ENCODE measurements around the gene DPY30. TPM values are rescaled to one million over a fixed set of nuclear protein-coding genes. Genes with fewer than 3 reads are reported as not detected.

The DPY30 gene
- total and polyA plus RNA-seq, 2 of the 4 experiments (the other 2 are of a cell fraction) = 65.2 to 85.2 TPM

- Histone ChIP-seq H3K4me1 (ENCODE audit: control insufficient read depth, insufficient read depth, low read length) (peaks cover 2% of the 10 kb centered on the region; the same call in 1 of the 2 replicates), H2AK9ac (replicated peaks; ENCODE audit: low read depth, low read length, poor library complexity) (peak overlapping the region; percentile 17), H3K14ac (replicated peaks; ENCODE audit: low read depth, low read length) (peak overlapping the region; percentile 31; the same call in 1 of the 2 replicates), H3K36me3 (ENCODE audit: control insufficient read depth, insufficient read depth, low read length) (peaks cover 2% of the 10 kb centered on the region; the same call in 1 of the 2 replicates), H3K9me1 (ENCODE audit: insufficient read depth, low read length) (no peaks in the 10 kb centered on the region; the same call in 1 of the 2 replicates), H4K20me1 (ENCODE audit: insufficient read depth, low read length) (no peaks in the 10 kb centered on the region), H3K4ac (ENCODE audit: low read depth, low read length) (peak overlapping the region; percentile 32; the same call in 1 of the 2 replicates), H2BK5ac (ENCODE audit: low read depth, low read length, poor library complexity, severe bottlenecking) (no peak overlapping the region), H4K91ac (ENCODE audit: insufficient read depth, low read depth, low read length) (no peak overlapping the region), H4K5ac (ENCODE audit: low read depth, low read length) (peak overlapping the region; percentile 40; the same call in 1 of the 2 replicates), H3K4me2 (ENCODE audit: low read depth, low read length) (peak overlapping the region; percentile 87), H2BK15ac (ENCODE audit: low read depth, low read length) (no peak overlapping the region), H2AK5ac (ENCODE audit: low read depth, low read length) (no peak overlapping the region), H2BK20ac (ENCODE audit: low read depth, low read length) (no peak overlapping the region), H3K18ac (ENCODE audit: low read depth, low read length) (no peak overlapping the region), H3K9me3 (ENCODE audit: control insufficient read depth, insufficient read depth, low read length) (no peaks in the 10 kb centered on the region; the same call in 1 of the 2 replicates), H3K23ac (ENCODE audit: low read depth, low read length) (0 out of 2 replicates have a peak overlapping the region, but pooled peaks have one; percentile 56), H2AFZ (replicated peaks; ENCODE audit: low read length, poor library complexity) (peak overlapping the region; percentile 69), H3K4me3 (ENCODE audit: insufficient read depth, low read depth, low read length) (peak overlapping the region; percentile 58; the same call in 1 of the 2 replicates), H3K9ac (ENCODE audit: low read depth, low read length) (no peak overlapping the region), H3K27ac (ENCODE audit: insufficient read depth, low read length) (no peak overlapping the region), H3K79me1 (ENCODE audit: low read depth in 1 of 2, low read length in 2 of 2) (peaks cover 0 to 22% of the 10 kb centered on the region in 2 experiments; a peak in 2 of 4 replicates), H2BK120ac (ENCODE audit: low read depth, low read length) (no peak overlapping the region), H4K8ac (ENCODE audit: low read depth in 2 of 2, low read length in 2 of 2) (peak overlapping the region; percentile 25 to 53; a peak in 2 of 4 replicates), H3K56ac (ENCODE audit: extremely low read depth, insufficient read depth, low read length) (no peak overlapping the region), H3K27me3 (ENCODE audit: control insufficient read depth, insufficient read depth, low read length) (no peaks in the 10 kb centered on the region)
- TF ChIP-seq POLR2A (IDR thresholded peaks at IDR 0.05; ENCODE audit: low read depth, low read length) (no peak), CHD1 (IDR thresholded peaks at IDR 0.05; ENCODE audit: low read depth, low read length) (no peak), FOS (IDR thresholded peaks at IDR 0.05; ENCODE audit: low read depth, low read length) (no peak), BHLHE40 (IDR thresholded peaks at IDR 0.05; ENCODE audit: low read depth, low read length) (no peak), SMC3 (IDR thresholded peaks at IDR 0.05; ENCODE audit: low read depth, low read length) (no peak), MAFK (IDR thresholded peaks at IDR 0.05; ENCODE audit: low read depth, low read length) (no peak), CEBPB (IDR thresholded peaks at IDR 0.05; ENCODE audit: low read depth, low read length) (no peak), RAD21 (IDR thresholded peaks at IDR 0.05; ENCODE audit: low read length) (no peak), RCOR1 (IDR thresholded peaks at IDR 0.05; ENCODE audit: insufficient replicate concordance, low read length) (no peak), RFX5 (IDR thresholded peaks at IDR 0.05; ENCODE audit: low read depth, low read length) (no peak), MAZ (IDR thresholded peaks at IDR 0.05; ENCODE audit: borderline replicate concordance, low read depth, low read length) (no peak), MXI1 (IDR thresholded peaks at IDR 0.05; ENCODE audit: borderline replicate concordance, low read depth, low read length) (no peak), NFE2L2 (IDR thresholded peaks at IDR 0.05; ENCODE audit: low read depth, low read length) (no peak), USF2 (IDR thresholded peaks at IDR 0.05; ENCODE audit: low read depth, low read length) (no peak)
- TF ChIP-seq, protein P1, sequence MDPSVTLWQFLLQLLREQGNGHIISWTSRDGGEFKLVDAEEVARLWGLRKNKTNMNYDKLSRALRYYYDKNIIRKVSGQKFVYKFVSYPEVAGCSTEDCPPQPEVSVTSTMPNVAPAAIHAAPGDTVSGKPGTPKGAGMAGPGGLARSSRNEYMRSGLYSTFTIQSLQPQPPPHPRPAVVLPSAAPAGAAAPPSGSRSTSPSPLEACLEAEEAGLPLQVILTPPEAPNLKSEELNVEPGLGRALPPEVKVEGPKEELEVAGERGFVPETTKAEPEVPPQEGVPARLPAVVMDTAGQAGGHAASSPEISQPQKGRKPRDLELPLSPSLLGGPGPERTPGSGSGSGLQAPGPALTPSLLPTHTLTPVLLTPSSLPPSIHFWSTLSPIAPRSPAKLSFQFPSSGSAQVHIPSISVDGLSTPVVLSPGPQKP (IDR thresholded peaks at IDR 0.05; ENCODE audit: borderline replicate concordance, low read depth, low read length) = no peak
- peak; percentile 19 for DNase-seq
- in situ Hi-C loops (cut with MboI; ENCODE audit: low sequenced_read_pairs) = no loop called here
- CTCF ChIA-PET = interaction anchor here (1.0 kb wide), 1 partner anchor 35 kb away, joined by 6 read pairs; no protein-coding TSS in a partner anchor
- dilution Hi-C loops (cut with HindIII; ENCODE audit: low sequenced_read_pairs, unreplicated experiment) = no loop called here
- intact Hi-C loops (cut with micrococcal nuclease) = loop anchor here (2.0 kb wide), 2 partner anchors 21 to 75 kb away; no protein-coding TSS in a partner anchor
- POLR2A ChIA-PET (ENCODE audit: unreplicated experiment) = interaction anchor here (0.6 to 1.1 kb wide), 6 partner anchors 8 to 1644 kb away, joined by 3 to 7 read pairs (median 3); partner anchors contain the start of genes MEMO1 and SLC30A6
- BruUV-seq (replicated peaks) = no TSS peak
- 72 to 100% methylated on average over 1 to 6 of the region's 13 CpGs for WGBS, 2 experiments (ENCODE audit: extremely low coverage in 2 of 2, insufficient read length in 1 of 2)
- no peak for ATAC-seq (ENCODE audit: low read depth)
These were observed 22.6 kb upstream of the DPY30 start for GRCh38 chr2:32061973-32062861.
